ENCODE data around the gene CMTM8.

Gene CMTM8

GRCh38 chr3:32373276-32373675 is 134.8 kb downstream of the CMTM8 start:
- peak overlapping the region; percentile 26 for H3K27ac ChIP-seq
- no peak for TF ChIP-seq CTCF (conservative IDR thresholded peaks at IDR 0.05)

- H3K27ac ChIP-seq: no peak overlapping the region
- no peak for TF ChIP-seq CTCF (conservative IDR thresholded peaks at IDR 0.05)
Measured at GRCh38 chr3:32373844-32374243, 135.4 kb downstream of the CMTM8 start.

GRCh38 chr3:32374788-32375595 is 136.5 kb downstream of the CMTM8 start:
- no peak overlapping the region for H3K27ac ChIP-seq
- peak; percentile 78 for TF ChIP-seq CTCF (conservative IDR thresholded peaks at IDR 0.05)

- no peak for TF ChIP-seq CTCF (conservative IDR thresholded peaks at IDR 0.05)
- H3K27ac ChIP-seq: no peak overlapping the region
Measured at GRCh38 chr3:32375596-32375930, 137.1 kb downstream of the CMTM8 start.

GRCh38 chr3:32376115-32376514 is 137.6 kb downstream of the CMTM8 start:
- no peak overlapping the region for H3K27ac ChIP-seq
- no peak for TF ChIP-seq CTCF (conservative IDR thresholded peaks at IDR 0.05)

GRCh38 chr3:32379831-32380500 is 141.5 kb downstream of the CMTM8 start:
- no peak overlapping the region for H3K27ac ChIP-seq
- no peak for TF ChIP-seq CTCF (conservative IDR thresholded peaks at IDR 0.05)

- TF ChIP-seq CTCF (conservative IDR thresholded peaks at IDR 0.05): no peak
- H3K27ac ChIP-seq: no peak overlapping the region
Measured at GRCh38 chr3:32381922-32382321, 143.4 kb downstream of the CMTM8 start.

Measured in VCaP (cell line).